Kidney epithelial cell (primary cell): ENCODE data around the gene DENND11. TPM values are rescaled to one million over a fixed set of nuclear protein-coding genes. Genes with fewer than 3 reads are reported as not detected.
A peak's percentile ranks its signal among the peaks of the same experiment; 100 is the strongest.

Experiments used
- DNase-seq: peaks from one replicate; pipeline ENCODE4 v3.0.0-alpha.2; 2010; ENCODE audit warnings: low read depth
- H3K27me3 ChIP-seq: 2 replicates; pipeline ENCODE4 v1.6.0; 2011; ENCODE audit warnings: low read length; ENCODE audit not compliant: control insufficient read depth, insufficient read depth
- H3K36me3 ChIP-seq: 2 replicates; pipeline ENCODE4 v1.5.1; 2011; ENCODE audit warnings: low read length; ENCODE audit not compliant: control insufficient read depth, insufficient read depth
- H3K4me3 ChIP-seq: 2 replicates; pipeline ENCODE4 v1.5.1; 2011; ENCODE audit warnings: low read depth, mild to moderate bottlenecking, control low read depth, low read length
- CTCF ChIP-seq: IDR thresholded peaks from 2 replicates; pipeline ENCODE4 v1.5.1; 2011; ENCODE audit warnings: mild to moderate bottlenecking, moderate library complexity, low read length, control low read depth, inconsistent platforms; ENCODE audit not compliant: insufficient read depth, poor library complexity, severe bottlenecking
- total RNA-seq: library from RNA; depleted of rRNA; stranded (reverse); fragments of >200 nt; gene quantifications from 2 replicates; pipeline ENCODE4 v1.2.3, GENCODE V29; 2015

The DENND11 gene
- total RNA-seq, 1 donor from 2014 or later = 17.0 TPM

DNA sequence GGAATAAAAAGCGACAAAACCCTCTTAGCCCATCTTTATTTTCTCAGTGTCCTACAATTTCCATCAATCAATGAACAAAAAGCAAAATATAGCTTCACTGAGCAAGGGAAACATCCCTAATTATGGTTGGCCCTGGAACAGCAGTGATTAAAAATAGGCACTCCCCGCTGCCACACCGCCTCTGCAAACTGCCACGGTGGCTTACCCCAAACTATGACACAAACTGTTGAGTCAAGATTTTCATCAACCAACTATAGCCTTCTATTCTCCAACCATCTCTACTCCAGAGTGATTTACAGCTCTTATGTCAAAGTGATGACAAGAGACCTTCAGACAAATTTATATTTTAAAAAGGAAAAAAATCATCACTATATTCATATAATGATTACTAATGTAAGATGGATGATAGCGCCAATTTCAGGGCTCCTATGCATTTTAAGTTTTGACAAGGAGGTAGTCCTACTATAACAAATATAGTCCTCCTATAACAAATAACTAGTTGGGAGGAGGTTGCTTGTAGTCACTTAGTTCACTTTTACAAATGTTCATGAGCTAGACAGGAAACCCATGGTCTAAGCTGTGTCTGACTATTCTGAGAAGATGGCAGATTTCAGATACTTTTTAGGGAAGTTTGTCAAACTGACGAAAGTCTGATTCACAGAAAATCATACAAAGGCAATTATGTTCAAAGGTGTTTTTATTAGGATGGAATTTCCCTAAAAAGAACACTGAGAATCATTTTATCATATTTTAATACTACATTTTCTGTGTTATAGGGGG, 26.3 kb downstream of the DENND11 start:
- H3K4me3 ChIP-seq = no peak overlapping the region
- no peak for DNase-seq
- H3K27me3 ChIP-seq = no peaks in the 10 kb centered on the region
- TF ChIP-seq CTCF = no peak
- no peaks in the 10 kb centered on the region for H3K36me3 ChIP-seq

DNA sequence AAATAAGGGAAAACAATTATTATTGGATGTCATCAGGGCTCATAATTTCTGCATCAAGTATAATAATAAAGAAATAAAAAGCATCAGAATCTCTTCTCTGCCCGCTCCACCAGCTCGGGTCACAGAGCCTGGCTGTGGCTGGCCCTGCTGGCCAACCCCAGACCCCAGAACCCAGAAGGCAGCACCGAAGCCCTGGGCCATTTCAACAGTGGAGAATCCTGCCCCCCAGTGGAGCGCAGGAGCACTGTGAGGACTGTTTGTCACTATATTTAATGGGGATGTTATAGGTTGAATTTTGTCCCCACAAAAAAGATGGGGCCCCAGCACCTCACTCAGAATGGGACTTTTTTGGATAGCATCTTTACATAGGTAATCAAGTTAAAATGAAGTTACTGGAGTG, 27.3 kb downstream of the DENND11 start:
- H3K4me3 ChIP-seq = no peak overlapping the region
- H3K36me3 ChIP-seq = no peaks in the 10 kb centered on the region
- no peak for DNase-seq
- peak; percentile 79 for TF ChIP-seq CTCF
- H3K27me3 ChIP-seq = no peaks in the 10 kb centered on the region

DNA sequence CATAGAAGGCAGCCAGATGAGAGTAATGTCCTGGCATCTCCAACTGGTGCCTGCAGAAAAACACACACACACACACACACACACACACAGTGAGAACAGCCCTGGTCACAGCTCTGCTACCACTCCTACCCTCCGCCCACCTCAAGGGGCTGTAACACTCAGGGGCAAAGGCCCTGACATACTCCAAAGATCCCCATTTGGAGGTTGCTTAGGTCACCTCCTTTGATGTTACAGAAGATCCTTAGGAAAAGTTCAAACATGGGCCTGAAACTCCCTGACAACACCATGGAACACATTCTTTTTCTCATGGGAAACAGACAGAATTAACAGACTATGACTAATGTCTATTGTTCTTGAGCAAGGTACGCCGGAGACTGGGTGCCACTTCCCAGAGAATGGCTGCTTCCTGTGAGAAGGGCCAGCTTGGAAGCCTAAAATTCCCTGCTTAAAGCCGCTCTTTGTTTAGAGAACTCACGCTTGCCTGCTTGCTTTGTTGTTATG, 27.7 kb downstream of the DENND11 start:
- Histone ChIP-seq H3K27me3 (no peaks in the 10 kb centered on the region), H3K36me3 (no peaks in the 10 kb centered on the region), H3K4me3 (no peak overlapping the region)
- peak; percentile 83 for DNase-seq
- no peak for TF ChIP-seq CTCF

- Histone ChIP-seq H3K36me3 (no peaks in the 10 kb centered on the region), H3K4me3 (no peak overlapping the region), H3K27me3 (no peaks in the 10 kb centered on the region)
- no peak for TF ChIP-seq CTCF
- no peak for DNase-seq
Observed at GRCh38 chr7:141673346-141673745, 28.6 kb downstream of the DENND11 start.

DNA sequence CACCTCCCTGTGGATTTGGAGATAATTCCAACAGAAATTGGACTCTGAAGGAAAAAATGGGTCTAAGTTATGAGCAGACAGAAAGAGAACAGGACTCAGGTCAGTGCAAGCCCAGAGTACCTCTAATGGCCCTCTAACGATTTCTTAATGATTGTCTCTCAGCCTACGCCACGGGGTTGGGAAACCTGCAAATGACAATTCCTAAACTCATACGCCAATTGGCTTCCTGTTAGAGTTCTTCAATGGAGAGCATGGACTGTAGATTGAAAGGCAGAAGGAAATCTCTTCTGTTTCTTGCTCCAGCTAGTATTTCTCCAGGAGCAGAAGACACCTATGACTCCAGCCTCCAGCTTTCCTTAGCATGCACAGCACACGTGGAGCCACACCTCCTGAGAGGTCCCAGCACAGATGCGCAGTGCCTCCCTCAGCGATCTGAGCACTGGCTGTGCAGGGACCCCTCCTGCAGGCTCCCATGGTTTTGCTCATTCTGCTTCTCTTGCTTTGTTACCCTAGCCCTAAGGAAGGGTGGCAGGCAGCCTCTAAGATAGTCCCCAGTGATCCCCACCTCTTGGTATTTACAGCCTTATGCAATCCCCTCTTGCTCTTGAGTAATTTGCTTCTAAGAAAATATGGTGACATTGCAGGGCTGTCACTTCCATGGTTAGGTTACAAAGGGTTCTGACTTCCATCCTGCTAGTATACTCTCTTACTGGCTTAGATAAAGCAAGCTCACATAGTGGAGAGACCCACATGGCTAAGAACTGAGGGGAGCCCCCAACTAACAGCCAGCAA, 30.1 kb downstream of the DENND11 start:
- TF ChIP-seq CTCF = no peak
- H3K4me3 ChIP-seq = no peak overlapping the region
- H3K36me3 ChIP-seq = no peaks in the 10 kb centered on the region
- DNase-seq = no peak
- H3K27me3 ChIP-seq = no peaks in the 10 kb centered on the region

- Histone ChIP-seq H3K36me3 (no peaks in the 10 kb centered on the region), H3K27me3 (no peaks in the 10 kb centered on the region), H3K4me3 (no peak overlapping the region)
- DNase-seq = no peak
- no peak for TF ChIP-seq CTCF
Observed at GRCh38 chr7:141668853-141669252, 33.1 kb downstream of the DENND11 start.
